ENCODE results near the gene RAI14. TPM values are rescaled to one million over a fixed set of nuclear protein-coding genes. Genes with fewer than 3 reads are reported as not detected.

Gene RAI14
- total and polyA plus RNA-seq, 2 donors (not counting 1 experiment from before 2014, with no cell fraction given): 98.7 to 125 TPM

DNA sequence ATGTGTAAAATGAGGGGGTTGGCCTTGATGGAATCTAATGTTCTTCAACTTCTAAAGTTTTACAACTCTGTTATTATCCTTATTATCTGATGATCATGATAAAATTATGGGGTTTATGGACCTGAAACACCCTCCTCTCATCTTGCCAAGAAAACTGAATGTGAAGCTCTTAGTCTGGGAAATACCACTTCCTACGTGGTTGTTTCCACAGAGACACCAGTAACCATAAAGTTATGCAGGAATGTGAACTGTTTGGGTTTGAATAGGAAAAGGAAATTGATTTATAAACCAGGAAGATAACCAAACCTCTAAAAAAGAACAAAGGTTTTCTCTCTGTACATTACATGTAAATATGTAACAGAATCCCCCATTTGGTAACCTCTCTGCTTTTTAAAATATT, 28.3 kb upstream of the RAI14 start:
- H3K36me3 ChIP-seq (ENCODE audit: control insufficient read depth, insufficient read depth, low read length): no peaks in the 10 kb centered on the region
- H3K4me1 ChIP-seq (ENCODE audit: control insufficient read depth, extremely low read depth, insufficient read depth, low read length): peaks cover 3% of the 10 kb centered on the region
- peak overlapping the region; percentile 37 for H3K27ac ChIP-seq (ENCODE audit: insufficient read depth, low read length)
- H4K20me1 ChIP-seq (ENCODE audit: control insufficient read depth, extremely low read depth, insufficient read depth, low read length): no peaks in the 10 kb centered on the region
- no peak overlapping the region for H2AFZ ChIP-seq (ENCODE audit: low read length)
- H3K4me2 ChIP-seq (ENCODE audit: extremely low read depth, insufficient read depth, low read length): no peak overlapping the region
- no peak overlapping the region for H3K4me3 ChIP-seq (replicated peaks in 1 of 4; ENCODE audit: control extremely low read depth in 1 of 4, insufficient read depth in 1 of 4, low read depth in 3 of 4, low read length in 4 of 4)
- peak; percentile 61 to 95 for DNase-seq (ENCODE audit: low read depth in 2 of 2)
- no peak overlapping the region for H3K9ac ChIP-seq (ENCODE audit: insufficient read depth, low read length)
- H3K79me2 ChIP-seq (ENCODE audit: control insufficient read depth, insufficient read depth, low read length): no peaks in the 10 kb centered on the region
- H3K27me3 ChIP-seq (ENCODE audit: control insufficient read depth, insufficient read depth, low read length): no peaks in the 10 kb centered on the region
- TF ChIP-seq EZH2 (IDR thresholded peaks at IDR 0.05; ENCODE audit: low read length, missing control alignments): no peak
- TF ChIP-seq, protein P1, sequence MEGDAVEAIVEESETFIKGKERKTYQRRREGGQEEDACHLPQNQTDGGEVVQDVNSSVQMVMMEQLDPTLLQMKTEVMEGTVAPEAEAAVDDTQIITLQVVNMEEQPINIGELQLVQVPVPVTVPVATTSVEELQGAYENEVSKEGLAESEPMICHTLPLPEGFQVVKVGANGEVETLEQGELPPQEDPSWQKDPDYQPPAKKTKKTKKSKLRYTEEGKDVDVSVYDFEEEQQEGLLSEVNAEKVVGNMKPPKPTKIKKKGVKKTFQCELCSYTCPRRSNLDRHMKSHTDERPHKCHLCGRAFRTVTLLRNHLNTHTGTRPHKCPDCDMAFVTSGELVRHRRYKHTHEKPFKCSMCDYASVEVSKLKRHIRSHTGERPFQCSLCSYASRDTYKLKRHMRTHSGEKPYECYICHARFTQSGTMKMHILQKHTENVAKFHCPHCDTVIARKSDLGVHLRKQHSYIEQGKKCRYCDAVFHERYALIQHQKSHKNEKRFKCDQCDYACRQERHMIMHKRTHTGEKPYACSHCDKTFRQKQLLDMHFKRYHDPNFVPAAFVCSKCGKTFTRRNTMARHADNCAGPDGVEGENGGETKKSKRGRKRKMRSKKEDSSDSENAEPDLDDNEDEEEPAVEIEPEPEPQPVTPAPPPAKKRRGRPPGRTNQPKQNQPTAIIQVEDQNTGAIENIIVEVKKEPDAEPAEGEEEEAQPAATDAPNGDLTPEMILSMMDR (conservative IDR thresholded peaks at IDR 0.05 in 1 of 2, IDR thresholded peaks at IDR 0.05 in 1 of 2; ENCODE audit: low read depth in 1 of 2, low read length in 2 of 2): no peak
- H3K9me3 ChIP-seq (ENCODE audit: control insufficient read depth, insufficient read depth, low read depth, low read length): no peaks in the 10 kb centered on the region

DNA sequence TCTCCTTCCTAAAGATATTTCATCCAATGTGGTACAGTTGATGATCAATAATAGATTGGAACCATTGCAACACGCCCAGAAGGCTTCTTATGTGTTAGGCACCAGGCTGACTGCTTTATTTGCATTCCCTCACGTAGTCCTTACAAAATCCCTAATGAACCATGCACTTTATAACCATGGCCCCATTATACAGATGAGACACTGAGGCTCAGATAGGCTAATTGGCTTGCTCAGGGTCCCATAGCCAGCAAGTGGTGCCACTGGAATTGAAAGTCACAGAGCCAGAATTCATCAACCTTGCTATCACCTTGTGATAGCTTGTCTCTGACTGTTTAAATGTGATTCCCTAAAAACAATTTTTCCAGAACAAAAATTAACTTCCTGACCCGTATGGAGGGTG, 27.8 kb upstream of the RAI14 start:
- H3K27ac ChIP-seq (ENCODE audit: insufficient read depth, low read length): peak overlapping the region; percentile 29
- no peaks in the 10 kb centered on the region for H3K79me2 ChIP-seq (ENCODE audit: control insufficient read depth, insufficient read depth, low read length)
- no peak for DNase-seq (ENCODE audit: low read depth in 2 of 2)
- TF ChIP-seq, protein P1 (conservative IDR thresholded peaks at IDR 0.05 in 1 of 2, IDR thresholded peaks at IDR 0.05 in 1 of 2; ENCODE audit: low read depth in 1 of 2, low read length in 2 of 2): no peak
- no peak for TF ChIP-seq EZH2 (IDR thresholded peaks at IDR 0.05; ENCODE audit: low read length, missing control alignments)
- H4K20me1 ChIP-seq (ENCODE audit: control insufficient read depth, extremely low read depth, insufficient read depth, low read length): no peaks in the 10 kb centered on the region
- no peaks in the 10 kb centered on the region for H3K27me3 ChIP-seq (ENCODE audit: control insufficient read depth, insufficient read depth, low read length)
- H3K4me1 ChIP-seq (ENCODE audit: control insufficient read depth, extremely low read depth, insufficient read depth, low read length): peaks cover 3% of the 10 kb centered on the region
- H3K36me3 ChIP-seq (ENCODE audit: control insufficient read depth, insufficient read depth, low read length): no peaks in the 10 kb centered on the region
- H3K9me3 ChIP-seq (ENCODE audit: control insufficient read depth, insufficient read depth, low read depth, low read length): no peaks in the 10 kb centered on the region
- no peak overlapping the region for H2AFZ ChIP-seq (ENCODE audit: low read length)
- H3K9ac ChIP-seq (ENCODE audit: insufficient read depth, low read length): no peak overlapping the region
- H3K4me2 ChIP-seq (ENCODE audit: extremely low read depth, insufficient read depth, low read length): no peak overlapping the region
- no peak overlapping the region for H3K4me3 ChIP-seq (replicated peaks in 1 of 4; ENCODE audit: control extremely low read depth in 1 of 4, insufficient read depth in 1 of 4, low read depth in 3 of 4, low read length in 4 of 4)

DNA sequence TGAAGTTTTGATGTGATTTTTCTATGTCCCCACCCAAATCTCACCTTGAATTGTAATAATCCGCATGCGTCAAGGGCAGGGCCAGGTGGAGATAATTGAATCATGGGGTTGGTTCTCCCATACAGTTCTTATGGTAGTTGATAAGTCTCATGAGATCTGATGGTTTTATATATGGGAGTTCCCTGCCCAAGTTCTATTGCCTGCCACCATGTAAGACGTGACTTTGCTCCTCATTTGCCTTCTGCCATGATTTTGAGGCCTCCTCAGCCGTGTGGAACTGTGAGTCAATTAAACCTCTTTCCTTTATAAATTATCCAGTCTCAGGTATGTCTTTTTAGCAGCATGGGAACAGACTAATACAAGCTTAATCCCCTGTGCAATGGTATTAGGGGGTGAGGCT, 25.5 kb upstream of the RAI14 start:
- Histone ChIP-seq H3K4me1 (ENCODE audit: control insufficient read depth, extremely low read depth, insufficient read depth, low read length) (peaks cover 3% of the 10 kb centered on the region), H3K79me2 (ENCODE audit: control insufficient read depth, insufficient read depth, low read length) (no peaks in the 10 kb centered on the region), H3K4me2 (ENCODE audit: extremely low read depth, insufficient read depth, low read length) (no peak overlapping the region), H3K9me3 (ENCODE audit: control insufficient read depth, insufficient read depth, low read depth, low read length) (no peaks in the 10 kb centered on the region), H3K4me3 (replicated peaks in 1 of 4; ENCODE audit: control extremely low read depth in 1 of 4, insufficient read depth in 1 of 4, low read depth in 3 of 4, low read length in 4 of 4) (no peak overlapping the region), H3K36me3 (ENCODE audit: control insufficient read depth, insufficient read depth, low read length) (no peaks in the 10 kb centered on the region), H3K27me3 (ENCODE audit: control insufficient read depth, insufficient read depth, low read length) (no peaks in the 10 kb centered on the region), H3K9ac (ENCODE audit: insufficient read depth, low read length) (no peak overlapping the region), H3K27ac (ENCODE audit: insufficient read depth, low read length) (no peak overlapping the region), H4K20me1 (ENCODE audit: control insufficient read depth, extremely low read depth, insufficient read depth, low read length) (no peaks in the 10 kb centered on the region), H2AFZ (ENCODE audit: low read length) (no peak overlapping the region)
- DNase-seq (ENCODE audit: low read depth in 2 of 2): no peak
- TF ChIP-seq EZH2 (IDR thresholded peaks at IDR 0.05; ENCODE audit: low read length, missing control alignments): no peak
- TF ChIP-seq, protein P1 (conservative IDR thresholded peaks at IDR 0.05 in 1 of 2, IDR thresholded peaks at IDR 0.05 in 1 of 2; ENCODE audit: low read depth in 1 of 2, low read length in 2 of 2): no peak
